NK-92 (cell line): ENCODE results near the gene SCPEP1.
"Not testable (repeated sequence)": the region's sequence is repeated elsewhere in the genome, so short reads cannot be mapped to it uniquely, and the experiment has no call there.

Experiments
- DNase-seq: peaks from one replicate; lab custom pipeline; 2025; ENCODE audit not compliant: unreplicated experiment; lab: John Stamatoyannopoulos, UW

Gene SCPEP1

DNA sequence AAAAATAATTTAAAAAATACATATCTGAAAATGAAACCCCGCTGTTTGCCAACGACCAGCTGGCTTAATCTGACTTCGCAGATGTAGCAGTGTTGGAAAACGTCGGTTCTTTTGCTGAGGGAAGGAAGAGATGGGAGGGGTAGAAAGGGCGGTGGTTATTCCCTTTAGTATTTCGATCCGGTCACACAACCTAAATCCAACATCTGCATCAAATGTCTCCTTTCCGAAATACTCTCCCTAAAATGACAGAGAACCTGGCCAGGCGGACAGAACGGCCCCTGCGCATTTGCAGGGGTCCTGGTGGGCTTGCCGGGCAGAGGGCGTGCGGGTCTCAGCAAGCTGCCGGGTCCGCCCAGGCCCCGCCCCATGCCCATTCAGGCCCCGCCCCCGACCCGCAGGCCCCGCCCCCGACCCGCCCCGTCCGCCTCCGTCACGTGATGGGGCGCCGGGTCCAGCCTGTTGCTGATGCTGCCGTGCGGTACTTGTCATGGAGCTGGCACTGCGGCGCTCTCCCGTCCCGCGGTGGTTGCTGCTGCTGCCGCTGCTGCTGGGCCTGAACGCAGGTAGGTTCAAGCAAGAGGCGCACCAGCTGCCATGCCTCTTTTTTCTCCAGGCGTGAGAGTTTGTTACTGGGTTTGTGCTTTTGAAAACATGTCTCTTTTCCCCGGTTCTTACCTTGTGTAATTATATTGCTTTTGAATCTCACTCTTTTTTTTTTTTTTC lies at the start of gene SCPEP1:
TSS of gene SCPEP1 (plus strand) at position 459 of the 723 bp plus-strand sequence. CDS start at position 488, 29 bp downstream.
- DNase-seq, result no peak

GRCh38 chr17:56928586-56928985 lies 49.3 kb upstream of the SCPEP1 start:
- DNase-seq, result no peak

DNA sequence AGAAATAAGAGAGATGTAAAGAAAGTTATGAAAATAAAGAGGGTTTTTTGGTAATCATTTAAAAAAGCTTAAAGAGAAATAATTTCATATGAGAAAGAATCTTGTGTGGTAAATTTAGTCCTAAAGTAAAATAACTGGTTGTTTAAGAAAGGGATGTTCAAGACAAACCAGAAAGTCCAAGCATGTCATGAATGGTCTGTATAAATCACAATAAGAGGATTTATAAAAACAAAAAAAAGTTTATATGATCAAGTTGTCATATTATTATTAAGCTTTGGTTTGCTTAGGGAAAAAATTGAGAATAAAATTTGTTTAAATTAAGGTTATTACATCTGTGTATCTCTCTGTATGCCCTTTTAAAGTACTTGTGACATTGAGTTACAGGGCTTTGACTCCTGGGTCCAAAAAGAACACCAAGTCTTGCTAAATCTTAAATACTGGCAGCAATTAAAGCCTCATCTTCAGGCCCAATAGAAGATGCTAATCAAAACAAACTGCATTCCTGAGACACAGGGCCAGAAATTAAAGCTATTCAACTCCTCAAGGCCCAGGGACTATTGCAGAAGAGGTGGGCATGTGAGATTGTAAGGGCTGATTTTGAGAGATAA lies 48.5 kb upstream of the SCPEP1 start:
- DNase-seq, result no peak

GRCh38 chr17:56930739-56931337 lies 47.1 kb upstream of the SCPEP1 start:
- no peak for DNase-seq

DNA sequence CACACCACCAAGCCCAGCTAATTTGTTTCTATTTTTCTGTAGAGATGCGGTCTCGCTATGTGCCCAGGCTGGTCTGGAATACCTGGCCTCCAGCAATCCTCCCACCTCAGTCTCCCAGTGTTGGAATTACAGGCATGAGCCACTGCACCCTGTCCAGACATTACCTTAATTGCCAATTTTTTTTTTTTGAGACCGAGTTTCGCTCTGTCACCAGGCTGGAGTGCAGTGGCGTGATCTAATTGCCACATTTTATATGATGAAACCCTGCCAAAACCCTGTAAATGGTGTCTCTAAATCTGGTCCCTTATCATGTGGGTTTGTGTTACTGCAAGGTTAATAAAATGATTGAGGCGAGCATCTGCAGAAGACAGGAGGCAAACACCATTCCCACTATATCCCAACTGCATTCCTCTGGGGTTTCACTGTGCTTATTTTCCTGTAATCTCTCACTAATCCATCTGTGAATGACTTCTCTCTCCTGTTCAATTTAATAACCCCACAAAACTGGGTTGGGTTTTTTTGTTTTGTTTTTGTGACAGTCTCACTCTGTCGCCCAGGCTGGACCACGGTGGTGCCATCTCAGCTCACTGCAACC lies 44.7 kb upstream of the SCPEP1 start:
- DNase-seq, result no peak

DNA sequence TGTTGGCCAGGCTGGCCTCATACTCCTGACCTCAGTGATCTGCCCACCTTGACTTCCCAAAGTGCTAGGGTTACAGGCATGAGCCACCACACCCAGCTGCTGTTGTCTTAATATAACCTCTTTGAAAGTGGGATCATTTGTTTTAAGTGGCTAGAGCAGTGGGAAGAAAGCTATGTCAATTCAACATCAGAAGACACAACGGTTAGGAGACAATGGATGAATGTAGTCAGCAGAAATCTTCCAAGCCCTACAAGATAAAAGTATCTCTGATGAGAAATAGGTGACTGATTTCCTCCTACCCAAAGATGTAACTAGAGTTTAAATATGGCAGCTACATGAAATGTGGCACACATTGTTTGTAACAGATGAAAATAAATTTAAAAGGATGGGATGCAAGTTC lies 44.1 kb upstream of the SCPEP1 start:
- no peak for DNase-seq

- DNase-seq, result no peak
Measured at GRCh38 chr17:56934280-56934679, 43.7 kb upstream of the SCPEP1 start.

DNA sequence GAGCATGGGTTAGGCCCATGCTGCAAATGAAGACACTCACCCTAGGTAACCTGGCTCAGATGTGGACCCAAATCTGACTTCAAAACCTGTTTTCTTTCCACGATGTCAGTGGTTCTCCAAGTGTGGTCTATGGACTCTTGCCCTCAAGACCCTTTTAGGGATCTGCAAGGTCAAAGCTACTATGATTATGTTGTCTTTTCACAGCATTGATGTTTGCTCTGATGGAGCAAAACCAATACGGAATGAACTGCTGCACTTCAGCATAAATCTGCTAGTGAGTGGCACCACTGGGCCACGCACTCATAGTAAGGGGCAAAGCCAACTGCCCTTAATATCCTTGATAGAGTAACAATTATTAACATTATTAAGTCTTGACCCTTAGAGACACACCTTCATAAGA lies 42.5 kb upstream of the SCPEP1 start:
- DNase-seq, result no peak

DNA sequence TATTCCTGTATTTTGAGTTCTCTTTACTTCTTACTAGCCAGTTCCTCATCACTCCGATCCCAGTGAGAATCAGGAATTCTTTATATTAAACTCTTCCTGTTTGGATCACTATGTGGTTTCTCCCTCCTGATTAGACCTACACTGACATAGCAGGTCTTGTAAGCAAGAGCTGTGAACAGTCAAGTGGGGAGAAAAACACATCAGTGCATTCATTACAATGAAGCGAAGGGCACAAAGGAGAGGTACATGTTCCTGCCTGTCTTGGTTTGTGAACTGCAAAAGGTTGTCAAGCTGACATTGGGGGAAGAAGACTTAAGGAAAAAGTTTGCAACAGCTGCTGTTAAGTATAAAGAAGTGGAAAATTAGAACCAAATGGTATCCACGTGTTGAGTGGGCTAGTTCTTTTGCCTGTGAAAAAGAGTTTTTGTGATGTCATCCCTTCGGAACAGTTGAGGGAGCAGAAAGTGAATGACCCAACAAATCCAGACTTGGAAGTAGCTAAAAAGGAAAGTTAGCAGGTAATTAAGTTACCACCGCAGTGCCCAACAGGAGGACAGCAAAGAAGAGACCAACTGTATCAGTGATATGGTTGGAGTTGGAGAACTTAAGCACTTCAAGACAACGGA lies 41.1 kb upstream of the SCPEP1 start:
- DNase-seq, result no peak

- DNase-seq, result no peak
Measured at GRCh38 chr17:56937687-56938086, 40.2 kb upstream of the SCPEP1 start.

DNA sequence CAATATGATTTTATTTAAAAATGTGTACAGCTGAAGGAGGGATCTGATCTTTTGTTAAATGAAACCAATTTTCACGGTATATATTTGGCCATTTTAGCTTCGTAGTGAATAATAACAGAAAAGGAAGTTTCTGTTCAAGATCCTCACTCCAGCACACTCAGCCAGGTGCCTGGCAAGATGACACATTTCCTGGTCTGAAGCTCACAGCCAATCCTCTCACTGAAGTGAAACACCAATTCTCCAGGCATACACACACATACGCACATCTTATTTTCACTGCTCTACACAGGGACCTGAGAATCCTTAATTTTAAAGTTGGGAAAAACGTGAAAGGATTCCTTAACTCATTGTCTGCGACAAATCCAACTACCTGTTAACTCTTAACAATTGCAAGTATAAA lies 39.7 kb upstream of the SCPEP1 start:
- DNase-seq, result not testable (repeated sequence)

- DNase-seq, result no peak
Measured at GRCh38 chr17:56939869-56940484, 38.0 kb upstream of the SCPEP1 start.

DNA sequence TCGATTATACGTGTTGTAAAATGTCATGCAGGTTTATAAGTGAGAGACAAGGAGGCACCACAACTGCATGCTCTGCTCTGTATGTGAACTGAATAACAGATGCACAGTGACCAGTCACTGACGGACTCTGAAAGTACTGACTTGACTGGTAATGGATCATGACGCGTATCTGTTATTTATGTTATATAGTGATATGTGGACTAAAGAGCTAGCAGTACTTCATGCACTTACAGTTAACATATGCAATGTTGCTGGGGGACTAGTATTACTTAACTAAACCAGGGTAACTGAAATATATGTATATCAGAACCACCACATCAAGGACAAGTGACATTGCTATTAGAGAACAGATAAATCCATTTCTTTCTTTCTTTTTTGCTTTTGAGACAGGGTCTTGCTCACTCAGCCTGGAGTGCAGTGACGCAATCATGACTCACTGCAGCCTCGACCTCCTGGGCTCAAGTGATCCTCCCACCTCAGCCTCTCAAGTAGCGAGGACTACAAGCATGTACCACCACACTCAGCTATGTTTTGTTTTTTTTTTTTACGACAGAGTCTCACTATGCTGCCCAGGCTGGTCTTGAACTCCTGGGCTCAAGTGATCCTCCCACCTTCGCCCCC lies 34.3 kb upstream of the SCPEP1 start:
- DNase-seq, result no peak

DNA sequence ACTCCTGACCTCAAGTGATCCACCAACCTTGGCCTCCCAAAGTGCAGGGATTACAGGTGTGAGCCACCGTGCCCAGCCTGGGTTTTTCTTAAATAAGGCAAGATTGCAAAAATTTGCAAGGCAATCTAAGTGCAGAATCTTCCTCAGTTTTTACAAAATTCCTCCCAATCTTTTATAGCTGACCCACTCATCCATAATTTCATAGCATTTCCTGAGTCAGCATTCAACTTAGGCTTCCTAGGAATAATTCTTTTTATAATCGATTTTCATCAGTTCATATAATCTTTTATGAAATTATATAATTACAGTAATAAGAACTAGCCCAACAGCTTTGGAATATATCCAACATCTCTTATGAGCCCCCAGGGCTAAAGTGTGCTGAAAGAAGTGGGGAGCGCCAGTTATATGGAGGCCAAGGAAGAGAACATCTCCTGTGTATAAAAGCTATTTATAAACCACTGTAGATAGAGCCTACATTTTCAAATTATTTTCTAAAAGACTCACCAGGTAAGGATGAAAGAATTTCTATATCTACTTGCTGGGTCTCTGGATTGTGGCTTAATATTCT lies 31.9 kb upstream of the SCPEP1 start:
- DNase-seq, result no peak

- no peak for DNase-seq
Measured at GRCh38 chr17:56947741-56948140, 30.2 kb upstream of the SCPEP1 start.

- no peak for DNase-seq
Measured at GRCh38 chr17:56948491-56948890, 29.4 kb upstream of the SCPEP1 start.

DNA sequence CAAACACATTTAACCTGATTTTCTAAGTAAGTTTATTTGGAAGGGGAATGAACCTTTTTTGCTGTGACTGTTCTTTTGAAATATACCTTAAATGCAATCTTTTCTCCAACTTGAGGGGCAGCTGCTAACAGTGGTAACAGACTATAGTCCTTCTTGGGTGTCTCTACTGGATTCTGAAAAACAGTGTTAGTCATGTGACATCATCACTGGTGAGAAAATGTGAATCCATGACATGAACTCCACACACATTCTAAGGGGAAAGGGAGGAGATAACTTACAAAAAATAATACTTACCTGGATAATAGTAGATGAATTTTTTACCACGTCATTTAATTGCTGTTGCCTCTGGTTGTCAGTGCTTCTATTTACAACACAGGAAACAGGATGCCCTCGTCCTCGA lies 28.3 kb upstream of the SCPEP1 start:
- DNase-seq, result no peak

- DNase-seq, result no peak
Measured at GRCh38 chr17:56956992-56957391, 20.9 kb upstream of the SCPEP1 start.

- DNase-seq, result peak; percentile 41
Measured at GRCh38 chr17:56960596-56961538, 17.1 kb upstream of the SCPEP1 start, which contains the start of gene COIL. Gene COIL (minus strand): TSS chr17:56961050. CDS start chr17:56961019, 31 bp downstream.
